Gastroesophageal sphincter (tissue), 4 donors: ENCODE results near the gene HLA-DOB. TPM values are rescaled to one million over a fixed set of nuclear protein-coding genes. Genes with fewer than 3 reads are reported as not detected.
A peak's percentile ranks its signal among the peaks of the same experiment; 100 is the strongest.

Experiments used
- ATAC-seq: fragments of 150-250 bp; one replicate; pipeline ENCODE4 v1.9.1; 2016; ENCODE audit warnings: mild to moderate bottlenecking, moderate library complexity
- H3K27ac ChIP-seq, 4 donors: fragments of 200-600 bp; sonication (generic) in 3 of 4; 1 replicate in 3 of 4; 2 replicates in 1 of 4; pipeline ENCODE4 v1.5.1; 2016 to 2019
- H3K27me3 ChIP-seq: fragments of 200-600 bp; sonication (generic); one replicate; pipeline ENCODE4 v1.5.1; 2019
- H3K36me3 ChIP-seq, 2 donors: fragments of 200-600 bp; sonication (generic); one replicate each; pipeline ENCODE4 v1.5.1; 2019; ENCODE audit warnings: control low read depth in 1 of 2
- H3K4me1 ChIP-seq, 3 donors: fragments of 200-600 bp; sonication (generic); 1 replicate in 2 of 3; 2 replicates in 1 of 3; pipeline ENCODE4 v1.5.1; 2016 to 2019; ENCODE audit warnings: control low read depth in 2 of 3
- H3K4me3 ChIP-seq, 2 donors: fragments of 200-600 bp; sonication (generic); one replicate each; pipeline ENCODE4 v1.5.1; 2019; ENCODE audit warnings: mild to moderate bottlenecking in 1 of 2, moderate library complexity in 1 of 2
- H3K9me3 ChIP-seq, 3 donors: fragments of 200-600 bp; sonication (generic); one replicate each; pipeline ENCODE4 v1.5.1; 2017 to 2019; ENCODE audit warnings: control low read depth in 2 of 3
- EP300 ChIP-seq: sonication (generic); formaldehyde crosslinking; IDR thresholded peaks from one replicate; pipeline ENCODE4 v1.6.1; 2017; ENCODE audit warnings: antibody characterized with exemption, mild to moderate bottlenecking
- POLR2A ChIP-seq, 2 donors: fragments of 450-650 bp; IDR thresholded peaks; one replicate each; pipeline ENCODE4 v1.6.1; 2017; ENCODE audit warnings: antibody characterized with exemption in 2 of 2, mild to moderate bottlenecking in 2 of 2, moderate library complexity in 1 of 2
- POLR2AphosphoS5 ChIP-seq: sonication (generic); formaldehyde crosslinking; IDR thresholded peaks from one replicate; pipeline ENCODE4 v1.6.1; 2017; ENCODE audit warnings: antibody characterized with exemption
- WGBS, 2 donors: methylation state at CpG; one replicate each; pipeline ENCODE4 v1.1.5; 2018; ENCODE audit warnings: low coverage in 1 of 2; 5-methylcytosine and 5-hydroxymethylcytosine counted together
- total RNA-seq, 4 donors: library from RNA; depleted of rRNA; stranded (reverse); fragments of >200 nt; gene quantifications; one replicate each; pipeline ENCODE4 v1.1.0, GENCODE V29; 2016
- TF ChIP-seq, protein P1 (sequence below), 4 experiments: fragments of 200-600 bp in 2 of 4; fragments of 450-650 bp in 2 of 4; sonication (generic) in 1 of 4; IDR thresholded peaks; one replicate each; pipeline ENCODE4 v1.5.1; 2017 to 2019; ENCODE audit warnings: antibody characterized with exemption in 4 of 4, mild to moderate bottlenecking in 2 of 4, moderate library complexity in 2 of 4

Gene HLA-DOB
- total RNA-seq, 4 donors from 2014 or later: 0.37 to 0.40 TPM; not detected in 2

GRCh38 chr6:32852844-32853540, 36.2 kb upstream of the HLA-DOB start:
- H3K27me3 ChIP-seq: no peaks in the 10 kb centered on the region
- peak overlapping the region; percentile 91 to 99 (median 98) for H3K27ac ChIP-seq
- H3K36me3 ChIP-seq: peaks cover 0 to 43% of the 10 kb centered on the region in 2 donors
- peaks cover 3 to 46% (median 20%) of the 10 kb centered on the region in 3 donors for H3K4me1 ChIP-seq
- peak overlapping the region; percentile 83 to 85 for H3K4me3 ChIP-seq
- TF ChIP-seq EP300 (no peak), POLR2AphosphoS5 (no peak), POLR2A (IDR thresholded peaks at IDR 0.05) (no peak)
- TF ChIP-seq, protein P1, sequence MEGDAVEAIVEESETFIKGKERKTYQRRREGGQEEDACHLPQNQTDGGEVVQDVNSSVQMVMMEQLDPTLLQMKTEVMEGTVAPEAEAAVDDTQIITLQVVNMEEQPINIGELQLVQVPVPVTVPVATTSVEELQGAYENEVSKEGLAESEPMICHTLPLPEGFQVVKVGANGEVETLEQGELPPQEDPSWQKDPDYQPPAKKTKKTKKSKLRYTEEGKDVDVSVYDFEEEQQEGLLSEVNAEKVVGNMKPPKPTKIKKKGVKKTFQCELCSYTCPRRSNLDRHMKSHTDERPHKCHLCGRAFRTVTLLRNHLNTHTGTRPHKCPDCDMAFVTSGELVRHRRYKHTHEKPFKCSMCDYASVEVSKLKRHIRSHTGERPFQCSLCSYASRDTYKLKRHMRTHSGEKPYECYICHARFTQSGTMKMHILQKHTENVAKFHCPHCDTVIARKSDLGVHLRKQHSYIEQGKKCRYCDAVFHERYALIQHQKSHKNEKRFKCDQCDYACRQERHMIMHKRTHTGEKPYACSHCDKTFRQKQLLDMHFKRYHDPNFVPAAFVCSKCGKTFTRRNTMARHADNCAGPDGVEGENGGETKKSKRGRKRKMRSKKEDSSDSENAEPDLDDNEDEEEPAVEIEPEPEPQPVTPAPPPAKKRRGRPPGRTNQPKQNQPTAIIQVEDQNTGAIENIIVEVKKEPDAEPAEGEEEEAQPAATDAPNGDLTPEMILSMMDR (IDR thresholded peaks at IDR 0.05): no peak
- no peaks in the 10 kb centered on the region for H3K9me3 ChIP-seq
- 0% methylated on average over 5 of the region's 41 CpGs; no CpG with 5 or more reads in 1 of the 2 donors for WGBS, 2 donors
- ATAC-seq: peak; percentile 15

- no peak for ATAC-seq
Observed at GRCh38 chr6:32852018-32852843, 35.4 kb upstream of the HLA-DOB start.

DNA sequence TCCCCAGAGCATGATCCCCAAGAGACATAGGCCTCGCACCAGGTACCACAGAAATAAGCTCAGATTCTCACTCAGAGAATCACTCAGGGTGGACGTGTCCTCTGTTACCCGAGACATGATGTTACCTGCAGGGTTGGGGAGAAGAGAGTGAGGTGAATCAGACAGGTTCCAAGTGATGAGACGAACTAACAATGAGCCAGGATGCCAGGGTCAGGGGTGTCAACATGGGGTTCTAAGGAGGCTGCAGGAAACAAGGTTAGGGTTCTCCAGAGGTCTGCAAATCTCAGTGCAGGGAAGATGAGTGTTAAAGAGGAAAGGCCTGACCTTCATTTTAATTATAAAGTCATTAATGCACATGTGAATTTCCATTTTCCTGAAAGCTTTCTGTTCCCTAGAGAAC, 34.2 kb upstream of the HLA-DOB start:
- peak overlapping the region in 3 of 4 donors; percentile 97 to 99 (median 98) for H3K27ac ChIP-seq
- TF ChIP-seq EP300 (no peak), POLR2A (IDR thresholded peaks at IDR 0.05) (no peak), POLR2AphosphoS5 (no peak)
- TF ChIP-seq, protein P1 (IDR thresholded peaks at IDR 0.05): no peak

More at GRCh38 chr6:32852018-32852843, 35.4 kb upstream of the HLA-DOB start:
- peaks cover 0 to 43% of the 10 kb centered on the region in 2 donors for H3K36me3 ChIP-seq
- H3K27me3 ChIP-seq: no peaks in the 10 kb centered on the region
- TF ChIP-seq, protein P1 (IDR thresholded peaks at IDR 0.05): no peak
- TF ChIP-seq EP300 (no peak), POLR2A (IDR thresholded peaks at IDR 0.05) (no peak), POLR2AphosphoS5 (peak; percentile 19)
- WGBS, 2 donors: 50 to 69% methylated on average over 9 to 14 of the region's 23 CpGs
- H3K27ac ChIP-seq: peak overlapping the region; percentile 91 to 99 (median 98)
- H3K9me3 ChIP-seq: no peaks in the 10 kb centered on the region
- peak overlapping the region; percentile 83 to 85 for H3K4me3 ChIP-seq
- H3K4me1 ChIP-seq: peaks cover 3 to 49% (median 20%) of the 10 kb centered on the region in 3 donors

GRCh38 chr6:32849126-32849525, 32.3 kb upstream of the HLA-DOB start:
- H3K4me3 ChIP-seq: no peak overlapping the region
- H3K27me3 ChIP-seq: no peaks in the 10 kb centered on the region
- 50 to 78% methylated on average over 2 to 6 of the region's 6 CpGs for WGBS, 2 donors
- no peak for ATAC-seq
- H3K9me3 ChIP-seq: no peaks in the 10 kb centered on the region
- H3K4me1 ChIP-seq: peaks cover 0 to 55% (median 10%) of the 10 kb centered on the region in 3 donors
- peaks cover 0 to 62% of the 10 kb centered on the region in 2 donors for H3K36me3 ChIP-seq
- TF ChIP-seq EP300 (no peak), POLR2AphosphoS5 (no peak), POLR2A (IDR thresholded peaks at IDR 0.05) (no peak)
- TF ChIP-seq, protein P1 (IDR thresholded peaks at IDR 0.05): no peak
- H3K27ac ChIP-seq: no peak overlapping the region

More for the DNA sequence above, 34.2 kb upstream of the HLA-DOB start:
- Histone ChIP-seq H3K9me3 (no peaks in the 10 kb centered on the region), H3K27me3 (no peaks in the 10 kb centered on the region), H3K4me3 (no peak overlapping the region), H3K36me3 (peaks cover 0 to 53% of the 10 kb centered on the region in 2 donors), H3K4me1 (peaks cover 3 to 56% (median 20%) of the 10 kb centered on the region in 3 donors)
- ATAC-seq: no peak
- 57 to 95% methylated on average over 1 to 4 of the region's 4 CpGs for WGBS, 2 donors
